Mesothelial cell of epicardium (in vitro differentiated cells): ENCODE results near the gene PPP1R10. TPM values are rescaled to one million over a fixed set of nuclear protein-coding genes. Genes with fewer than 3 reads are reported as not detected.
A peak's percentile ranks its signal among the peaks of the same experiment; 100 is the strongest.

Experiments used
- DNase-seq, 2 experiments: peaks; one replicate each; pipeline ENCODE4 v3.0.0; 2021; ENCODE audit warnings: low spot score in 2 of 2; ENCODE audit not compliant: unreplicated experiment in 2 of 2
- H3K27ac Mint-ChIP-seq: 2 replicates; pipeline ENCODE4 v1.8.0; 2021; ENCODE audit warnings: mixed read lengths
- H3K27me3 Mint-ChIP-seq: 2 replicates; pipeline ENCODE4 v1.8.0; 2021; ENCODE audit warnings: low read depth, mixed read lengths
- H3K36me3 Mint-ChIP-seq: 2 replicates; pipeline ENCODE4 v1.8.0; 2021; ENCODE audit warnings: mixed read lengths
- H3K4me1 Mint-ChIP-seq: 2 replicates; pipeline ENCODE4 v1.8.0; 2021; ENCODE audit warnings: mixed read lengths
- H3K4me3 Mint-ChIP-seq: 2 replicates; pipeline ENCODE4 v1.8.0; 2021; ENCODE audit warnings: mild to moderate bottlenecking, moderate library complexity, mixed read lengths
- H3K9me3 Mint-ChIP-seq: 2 replicates; pipeline ENCODE4 v1.8.0; 2021; ENCODE audit warnings: mixed read lengths
- total RNA-seq: library from RNA; stranded (reverse); gene quantifications from 3 replicates; pipeline ENCODE4 v1.2.1, GENCODE V29; 2021
- TF ChIP-seq, protein P1 (sequence below): fragments of 200-600 bp; sonication (generic); IDR thresholded peaks from one replicate; pipeline ENCODE4 v1.5.0; 2021; ENCODE audit warnings: antibody characterized with exemption; ENCODE audit not compliant: unreplicated experiment

The PPP1R10 gene
- total RNA-seq, 1 donor from 2014 or later: 120 TPM

DNA sequence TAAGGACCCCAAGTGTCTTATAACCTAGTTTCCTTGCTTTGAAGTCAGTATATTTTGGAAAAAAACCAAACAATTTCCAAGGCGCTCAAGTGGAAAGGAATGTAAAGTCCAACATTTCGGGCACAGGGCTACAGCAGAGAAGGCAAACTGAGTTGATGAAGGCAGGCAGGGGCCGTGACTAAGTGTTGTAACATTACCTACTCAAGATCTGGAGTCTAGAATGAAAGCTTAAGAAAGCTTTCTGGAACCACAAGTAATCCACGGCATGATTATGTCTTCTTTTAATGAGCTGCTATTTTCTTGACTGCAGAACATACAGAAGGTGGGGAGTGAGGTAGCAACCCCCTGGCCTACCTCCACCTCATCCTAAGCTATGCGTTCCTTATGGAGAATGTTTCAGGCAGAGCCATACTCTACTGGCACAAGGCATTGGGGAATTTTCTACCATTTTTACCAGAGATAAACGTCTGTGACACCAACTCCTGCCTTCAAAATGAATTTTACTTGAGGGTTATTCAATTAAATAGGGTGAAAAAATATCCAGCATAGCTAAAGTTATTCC is 4.3 kb downstream of the PPP1R10 start:
- H3K9me3 Mint-ChIP-seq: no peaks in the 10 kb centered on the region
- H3K27me3 Mint-ChIP-seq: no peaks in the 10 kb centered on the region
- peak overlapping the region; percentile 93 for H3K4me3 Mint-ChIP-seq
- H3K36me3 Mint-ChIP-seq: peaks cover 25% of the 10 kb centered on the region
- TF ChIP-seq, protein P1, sequence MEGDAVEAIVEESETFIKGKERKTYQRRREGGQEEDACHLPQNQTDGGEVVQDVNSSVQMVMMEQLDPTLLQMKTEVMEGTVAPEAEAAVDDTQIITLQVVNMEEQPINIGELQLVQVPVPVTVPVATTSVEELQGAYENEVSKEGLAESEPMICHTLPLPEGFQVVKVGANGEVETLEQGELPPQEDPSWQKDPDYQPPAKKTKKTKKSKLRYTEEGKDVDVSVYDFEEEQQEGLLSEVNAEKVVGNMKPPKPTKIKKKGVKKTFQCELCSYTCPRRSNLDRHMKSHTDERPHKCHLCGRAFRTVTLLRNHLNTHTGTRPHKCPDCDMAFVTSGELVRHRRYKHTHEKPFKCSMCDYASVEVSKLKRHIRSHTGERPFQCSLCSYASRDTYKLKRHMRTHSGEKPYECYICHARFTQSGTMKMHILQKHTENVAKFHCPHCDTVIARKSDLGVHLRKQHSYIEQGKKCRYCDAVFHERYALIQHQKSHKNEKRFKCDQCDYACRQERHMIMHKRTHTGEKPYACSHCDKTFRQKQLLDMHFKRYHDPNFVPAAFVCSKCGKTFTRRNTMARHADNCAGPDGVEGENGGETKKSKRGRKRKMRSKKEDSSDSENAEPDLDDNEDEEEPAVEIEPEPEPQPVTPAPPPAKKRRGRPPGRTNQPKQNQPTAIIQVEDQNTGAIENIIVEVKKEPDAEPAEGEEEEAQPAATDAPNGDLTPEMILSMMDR: no peak
- peak overlapping the region; percentile 100 for H3K27ac Mint-ChIP-seq
- DNase-seq: no peak
- H3K4me1 Mint-ChIP-seq: peaks cover 59% of the 10 kb centered on the region

DNA sequence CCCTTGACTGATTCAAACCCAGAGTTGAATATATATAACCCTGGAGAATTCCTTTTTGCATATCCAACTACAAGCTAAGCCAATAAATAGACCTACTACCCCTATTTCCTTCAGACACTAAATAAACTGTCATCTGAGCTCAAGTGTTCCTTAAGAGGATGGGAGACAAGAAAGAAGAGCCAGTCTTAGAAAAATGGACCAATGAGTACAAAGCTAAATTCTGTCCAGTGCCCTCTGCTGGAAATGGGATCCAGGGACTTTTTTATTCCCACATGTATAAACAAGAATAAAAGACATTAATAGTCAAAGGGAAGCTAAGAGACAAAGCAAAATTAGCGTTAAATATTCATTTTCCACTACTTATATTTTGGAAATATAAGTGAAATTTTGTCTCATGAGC is 4.8 kb downstream of the PPP1R10 start:
- TF ChIP-seq, protein P1: no peak
- H3K4me1 Mint-ChIP-seq: peaks cover 59% of the 10 kb centered on the region
- no peak for DNase-seq
- H3K9me3 Mint-ChIP-seq: no peaks in the 10 kb centered on the region
- H3K4me3 Mint-ChIP-seq: no peak overlapping the region
- H3K27me3 Mint-ChIP-seq: no peaks in the 10 kb centered on the region
- H3K27ac Mint-ChIP-seq: peak overlapping the region; percentile 100
- peaks cover 30% of the 10 kb centered on the region for H3K36me3 Mint-ChIP-seq

DNA sequence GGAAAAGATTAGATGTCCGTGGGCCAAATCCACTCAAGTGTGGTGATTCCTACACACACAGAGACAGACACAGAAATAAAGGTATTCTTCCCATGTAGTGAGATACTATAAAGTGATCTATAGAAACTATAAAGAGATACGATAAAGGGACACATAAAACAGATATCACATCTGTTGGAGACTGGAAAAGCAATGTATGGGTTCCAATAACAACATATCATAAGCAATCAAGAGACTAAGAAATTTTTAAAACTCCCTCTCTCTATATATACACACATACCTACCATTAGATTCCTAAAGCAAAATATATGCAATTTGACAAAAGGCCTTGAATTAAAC is 5.2 kb downstream of the PPP1R10 start:
- peak overlapping the region; percentile 80 for H3K27ac Mint-ChIP-seq
- H3K4me3 Mint-ChIP-seq: no peak overlapping the region
- H3K27me3 Mint-ChIP-seq: no peaks in the 10 kb centered on the region
- peaks cover 55% of the 10 kb centered on the region for H3K4me1 Mint-ChIP-seq
- TF ChIP-seq, protein P1: no peak
- no peak for DNase-seq
- peaks cover 27% of the 10 kb centered on the region for H3K36me3 Mint-ChIP-seq
- no peaks in the 10 kb centered on the region for H3K9me3 Mint-ChIP-seq

DNA sequence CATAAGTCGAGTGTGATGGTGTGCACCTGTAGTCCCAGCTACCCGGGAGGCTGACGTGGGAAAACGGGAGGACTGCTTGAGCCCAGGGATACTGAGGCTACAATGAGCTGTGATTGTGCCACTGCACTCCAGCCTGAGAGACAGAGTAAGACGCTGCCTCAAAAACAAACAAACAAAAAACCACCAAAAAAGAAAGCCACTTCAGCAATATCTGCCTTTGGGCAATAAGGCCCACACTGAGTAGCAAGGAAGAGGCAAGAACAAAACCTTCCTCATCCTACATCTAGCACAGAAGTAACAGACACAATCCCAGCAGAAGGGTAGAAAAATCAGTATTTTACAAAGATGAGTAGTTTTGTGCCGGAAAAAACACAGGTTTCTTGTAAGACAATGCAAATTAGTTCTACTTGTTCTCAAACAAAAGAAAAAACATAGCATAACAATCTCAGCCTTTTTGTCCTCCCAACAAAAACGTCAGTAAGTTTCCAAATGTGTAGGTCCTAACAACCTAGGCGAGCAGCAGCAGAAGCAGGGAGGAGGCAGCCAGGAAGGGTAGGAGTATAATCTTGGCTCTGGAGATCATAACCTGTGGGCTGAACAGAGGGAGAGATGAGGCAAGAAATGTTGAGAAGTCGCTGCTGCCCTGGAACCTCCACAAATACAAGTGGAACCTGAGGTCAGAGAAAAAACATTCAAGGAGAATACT is 5.7 kb downstream of the PPP1R10 start:
- Mint-ChIP-seq H3K4me3 (no peak overlapping the region), H3K27me3 (no peaks in the 10 kb centered on the region), H3K9me3 (no peaks in the 10 kb centered on the region), H3K4me1 (peaks cover 55% of the 10 kb centered on the region), H3K36me3 (peaks cover 28% of the 10 kb centered on the region), H3K27ac (peak overlapping the region; percentile 80)
- TF ChIP-seq, protein P1: no peak
- no peak for DNase-seq

DNA sequence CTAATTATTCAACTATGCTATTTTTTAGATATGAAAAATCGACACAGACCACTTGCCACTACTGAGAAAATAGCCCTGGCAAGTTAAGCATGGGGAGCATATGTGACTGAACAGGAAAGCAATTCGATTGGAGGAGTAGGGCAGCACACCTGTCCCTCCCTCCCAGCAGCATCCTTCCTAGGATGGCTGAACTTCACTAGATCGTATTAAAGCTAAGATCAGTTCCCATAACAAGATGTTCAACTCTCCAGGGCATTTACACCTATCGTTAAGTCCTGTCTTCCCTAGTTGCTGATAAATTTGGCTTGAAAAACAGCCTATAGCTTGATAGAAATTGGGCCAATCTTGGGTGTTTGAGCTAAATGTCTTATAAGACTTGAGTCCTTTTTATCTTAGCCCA is 7.0 kb downstream of the PPP1R10 start:
- no peaks in the 10 kb centered on the region for H3K9me3 Mint-ChIP-seq
- peaks cover 32% of the 10 kb centered on the region for H3K36me3 Mint-ChIP-seq
- peak overlapping the region; percentile 13 for H3K27ac Mint-ChIP-seq
- no peak overlapping the region for H3K4me3 Mint-ChIP-seq
- DNase-seq: no peak
- TF ChIP-seq, protein P1: no peak
- H3K4me1 Mint-ChIP-seq: peaks cover 43% of the 10 kb centered on the region
- H3K27me3 Mint-ChIP-seq: no peaks in the 10 kb centered on the region
